PC-9 (cell line): Measurements from ENCODE around the gene ZNRD2. TPM values are rescaled to one million over a fixed set of nuclear protein-coding genes. Genes with fewer than 3 reads are reported as not detected.
A peak's percentile ranks its signal among the peaks of the same experiment; 100 is the strongest.

ENCODE experiments used
- BruUV-seq: library from RNA; stranded (reverse); fragments of 400-500 nt; replicated peaks from 2 replicates; lab custom pipeline; 2021; lab: Mats Ljungman, UMichigan
- CTCF ChIA-PET: fragments of 300-600 bp; sonication (Branson Sonifier 250); formaldehyde crosslinking; loops from one replicate; lab custom pipeline; 2022; ENCODE audit warnings: antibody characterized with exemption; lab: Charles Lee
- POLR2A ChIA-PET: fragments of 300-600 bp; sonication (Branson Sonifier 250); formaldehyde crosslinking; loops from one replicate; lab custom pipeline; 2022; ENCODE audit warnings: antibody characterized with exemption; ENCODE audit not compliant: unreplicated experiment; lab: Charles Lee
- DNase-seq, 2 experiments: peaks; one replicate each; pipeline versions ENCODE4 v3.0.0 to v3.0.0-alpha.2; 2015 to 2022; ENCODE audit warnings: mixed read lengths in 1 of 2
- H2AFZ ChIP-seq: fragments of 200-600 bp; sonication (generic); 2 replicates; pipeline ENCODE4 v1.8.1; 2017; ENCODE audit warnings: antibody characterized with exemption
- H3F3A ChIP-seq: fragments of 200-600 bp; sonication (generic); 2 replicates; pipeline ENCODE4 v1.8.1; 2017; ENCODE audit warnings: antibody characterized with exemption, mild to moderate bottlenecking, low read depth; ENCODE audit not compliant: insufficient read depth
- H3K27ac ChIP-seq: fragments of 200-600 bp; sonication (generic); 2 replicates; pipeline ENCODE4 v1.6.1; 2016; ENCODE audit warnings: mixed run types
- H3K27me3 ChIP-seq: fragments of 200-600 bp; sonication (generic); 2 replicates; pipeline ENCODE4 v1.6.1; 2016; ENCODE audit warnings: low read depth, mixed run types; ENCODE audit not compliant: insufficient read depth
- H3K36me3 ChIP-seq: fragments of 200-600 bp; sonication (generic); 2 replicates; pipeline ENCODE4 v1.6.1; 2016; ENCODE audit warnings: low read depth, mixed run types
- H3K4me1 ChIP-seq: fragments of 200-600 bp; sonication (generic); replicated peaks from 2 replicates; pipeline ENCODE4 v1.6.1; 2016; ENCODE audit warnings: mixed run types; ENCODE audit not compliant: insufficient read depth
- H3K4me2 ChIP-seq: fragments of 200-600 bp; sonication (generic); 2 replicates; pipeline ENCODE4 v1.6.1; 2017; ENCODE audit warnings: mixed run types
- H3K4me3 ChIP-seq: fragments of 200-600 bp; sonication (generic); 2 replicates; pipeline ENCODE4 v1.6.1; 2016; ENCODE audit warnings: mixed run types
- H3K79me2 ChIP-seq: fragments of 200-600 bp; sonication (generic); 2 replicates; pipeline ENCODE4 v1.6.1; 2017; ENCODE audit warnings: low read depth, mixed run types
- H3K9me2 ChIP-seq: fragments of 200-600 bp; sonication (generic); 2 replicates; pipeline ENCODE4 v1.8.1; 2017; ENCODE audit warnings: mild to moderate bottlenecking; ENCODE audit not compliant: insufficient read depth
- H3K9me3 ChIP-seq: fragments of 200-600 bp; sonication (generic); 2 replicates; pipeline ENCODE4 v1.8.1; 2016; ENCODE audit warnings: low read depth; ENCODE audit not compliant: insufficient read depth
- H4K20me1 ChIP-seq: fragments of 200-600 bp; sonication (generic); 2 replicates; pipeline ENCODE4 v1.8.1; 2017; ENCODE audit not compliant: insufficient read depth
- CTCF ChIP-seq: fragments of 200-600 bp; sonication (generic); conservative IDR thresholded peaks from 2 replicates; pipeline ENCODE4 v1.6.1; 2017; ENCODE audit warnings: mixed run types, antibody characterized with exemption, mild to moderate bottlenecking, moderate library complexity
- EZH2 ChIP-seq: fragments of 200-600 bp; sonication (generic); IDR thresholded peaks from 2 replicates; pipeline ENCODE4 v1.8.0; 2017; ENCODE audit warnings: antibody characterized with exemption, low read depth
- intact Hi-C: fragments of 100-400 bp; cut with micrococcal nuclease; formaldehyde crosslinking; loops from one replicate; pipeline ENCODE4 v1.10.0; 2022; ENCODE audit not compliant: unreplicated experiment
- total RNA-seq: library from RNA; stranded (reverse); gene quantifications from 2 replicates; pipeline ENCODE4 v1.2.3, GENCODE V29; 2021

Gene ZNRD2
- total RNA-seq, 1 experiment from 2014 or later, result 51.4 TPM

- Histone ChIP-seq H4K20me1 (peaks cover 7% of the 10 kb centered on the region; the same call in 1 of the 2 replicates), H3K27ac (no peak overlapping the region), H3K4me3 (no peak overlapping the region), H3K4me2 (peak overlapping the region; percentile 98), H3F3A (peaks cover 45% of the 10 kb centered on the region), H3K27me3 (no peaks in the 10 kb centered on the region), H3K9me2 (no peaks in the 10 kb centered on the region), H3K36me3 (no peaks in the 10 kb centered on the region; the same call in 1 of the 2 replicates), H2AFZ (no peak overlapping the region), H3K4me1 (peaks cover 40% of the 10 kb centered on the region), H3K9me3 (no peaks in the 10 kb centered on the region), H3K79me2 (peaks cover 29% of the 10 kb centered on the region)
- no peak for TF ChIP-seq EZH2
- no peak for TF ChIP-seq CTCF
- intact Hi-C loops, result no loop called here
- BruUV-seq, result no TSS peak
- ChIA-PET CTCF (interaction anchor here (0.6 kb wide), 1 partner anchor 76 kb away, joined by 8 read pairs; no protein-coding TSS in a partner anchor), POLR2A (interaction anchor here (0.7 kb wide), 1 partner anchor 37 kb away, joined by 3 read pairs; the partner anchor contains the start of gene PCNX3)
- no peak for DNase-seq
Measured at GRCh38 chr11:65578134-65578533, 7.9 kb downstream of the ZNRD2 start.

- H3K36me3 ChIP-seq, result no peaks in the 10 kb centered on the region; the same call in 1 of the 2 replicates
- H3K4me1 ChIP-seq, result peaks cover 35% of the 10 kb centered on the region
- no peak overlapping the region for H3K4me2 ChIP-seq
- intact Hi-C loops, result no loop called here
- POLR2A ChIA-PET, result no interaction called here
- H2AFZ ChIP-seq, result no peak overlapping the region
- no peaks in the 10 kb centered on the region for H3K9me2 ChIP-seq
- H3F3A ChIP-seq, result peaks cover 41% of the 10 kb centered on the region
- peaks cover 27% of the 10 kb centered on the region for H3K79me2 ChIP-seq
- H4K20me1 ChIP-seq, result peaks cover 7% of the 10 kb centered on the region; the same call in 1 of the 2 replicates
- TF ChIP-seq EZH2 (no peak), CTCF (no peak)
- no peak overlapping the region for H3K4me3 ChIP-seq
- CTCF ChIA-PET, result interaction anchor here (0.5 kb wide), 1 partner anchor 32 kb away, joined by 6 read pairs; no protein-coding TSS in a partner anchor
- no peak overlapping the region for H3K27ac ChIP-seq
- BruUV-seq, result no TSS peak
- H3K9me3 ChIP-seq, result no peaks in the 10 kb centered on the region
- no peak for DNase-seq
- no peaks in the 10 kb centered on the region for H3K27me3 ChIP-seq
Measured at GRCh38 chr11:65578667-65579066, 8.4 kb downstream of the ZNRD2 start.

- H4K20me1 ChIP-seq, result peaks cover 7% of the 10 kb centered on the region; the same call in 1 of the 2 replicates
- H2AFZ ChIP-seq, result no peak overlapping the region
- intact Hi-C loops, result no loop called here
- H3K27me3 ChIP-seq, result no peaks in the 10 kb centered on the region
- no peak for DNase-seq
- no peak overlapping the region for H3K27ac ChIP-seq
- peaks cover 27% of the 10 kb centered on the region for H3K79me2 ChIP-seq
- TF ChIP-seq EZH2 (no peak), CTCF (no peak)
- H3K9me2 ChIP-seq, result no peaks in the 10 kb centered on the region
- no peak overlapping the region for H3K4me3 ChIP-seq
- H3K4me2 ChIP-seq, result no peak overlapping the region
- ChIA-PET CTCF (interaction anchor here (0.5 to 0.7 kb wide), 3 partner anchors 32 to 198 kb away, joined by 4 to 8 read pairs (median 6); no protein-coding TSS in a partner anchor), POLR2A (interaction anchor here (0.7 kb wide), 1 partner anchor 25 kb away, joined by 12 read pairs; no protein-coding TSS in a partner anchor)
- H3K9me3 ChIP-seq, result no peaks in the 10 kb centered on the region
- no peaks in the 10 kb centered on the region; the same call in 1 of the 2 replicates for H3K36me3 ChIP-seq
- BruUV-seq, result no TSS peak
- H3K4me1 ChIP-seq, result peaks cover 32% of the 10 kb centered on the region
- peaks cover 38% of the 10 kb centered on the region for H3F3A ChIP-seq
Measured at GRCh38 chr11:65579291-65579690, 9.0 kb downstream of the ZNRD2 start.
